GM19438 (cell line): Measurements from ENCODE around the gene TTL.
"Not testable (repeated sequence)": the region's sequence is repeated elsewhere in the genome, so short reads cannot be mapped to it uniquely, and the experiment has no call there.

Experiments used
- ATAC-seq: cut with Tn5 transposase; IDR thresholded peaks from one replicate; pipeline ENCODE4 v1.9.1; 2021; ENCODE audit warnings: low read depth; ENCODE audit not compliant: unreplicated experiment

Gene TTL

DNA sequence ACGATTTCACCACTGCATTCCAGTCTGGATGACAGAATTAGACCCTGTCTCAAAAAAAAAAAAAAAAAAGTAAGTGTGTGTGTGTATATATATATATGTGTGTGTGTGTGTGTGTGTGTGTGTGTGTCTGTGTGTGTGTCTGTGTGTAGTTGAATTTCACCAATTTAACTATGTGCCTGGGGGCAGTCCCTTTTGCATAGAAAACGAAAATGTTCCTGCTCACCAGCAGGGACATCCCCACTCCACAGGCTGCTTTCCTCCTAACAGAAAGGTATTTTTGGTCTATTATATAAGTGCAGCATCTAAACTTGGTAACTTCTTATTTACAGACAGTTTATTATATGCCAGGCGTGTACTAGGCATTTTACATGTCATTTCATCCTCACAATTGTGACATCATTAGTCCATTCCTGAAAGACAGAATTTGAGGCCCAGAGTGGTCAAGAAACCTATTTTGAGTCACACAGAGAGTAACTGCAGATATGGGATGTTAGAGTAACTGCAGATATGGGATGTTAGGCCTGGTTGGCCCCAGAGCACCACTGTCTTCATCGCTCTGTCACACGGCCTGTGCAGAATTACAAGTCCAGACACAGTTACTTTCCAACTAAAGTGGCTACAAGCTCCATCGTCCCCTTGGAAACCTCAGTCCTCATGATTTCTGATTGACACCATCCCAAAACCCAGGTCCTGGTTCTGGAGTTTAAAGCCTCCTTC lies 9.3 kb upstream of the TTL start:
- no peak for ATAC-seq

- ATAC-seq: no peak
Measured at GRCh38 chr2:112474844-112475486, 7.0 kb upstream of the TTL start.

DNA sequence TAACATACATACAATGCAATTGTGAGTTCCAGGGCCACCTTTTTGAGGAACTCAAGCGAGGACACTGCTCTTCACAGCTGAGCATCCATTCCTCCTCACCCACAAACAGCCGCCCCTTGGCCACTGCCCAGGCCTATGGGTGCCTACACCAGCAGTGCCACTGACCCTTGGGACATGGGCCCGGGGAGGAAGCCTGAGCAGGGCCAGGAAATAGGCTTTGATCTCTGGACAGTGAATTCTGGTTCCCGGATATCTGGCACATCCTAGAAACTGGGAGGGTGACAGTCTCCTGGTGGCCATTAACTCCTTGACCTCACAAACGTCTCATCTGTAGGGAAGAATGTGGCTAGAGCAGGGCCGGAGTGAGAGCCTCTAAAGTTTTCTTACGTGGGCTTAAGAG lies 5.5 kb upstream of the TTL start:
- no peak for ATAC-seq

GRCh38 chr2:112480530-112481049 lies 1.4 kb upstream of the TTL start:
- ATAC-seq: no peak

DNA sequence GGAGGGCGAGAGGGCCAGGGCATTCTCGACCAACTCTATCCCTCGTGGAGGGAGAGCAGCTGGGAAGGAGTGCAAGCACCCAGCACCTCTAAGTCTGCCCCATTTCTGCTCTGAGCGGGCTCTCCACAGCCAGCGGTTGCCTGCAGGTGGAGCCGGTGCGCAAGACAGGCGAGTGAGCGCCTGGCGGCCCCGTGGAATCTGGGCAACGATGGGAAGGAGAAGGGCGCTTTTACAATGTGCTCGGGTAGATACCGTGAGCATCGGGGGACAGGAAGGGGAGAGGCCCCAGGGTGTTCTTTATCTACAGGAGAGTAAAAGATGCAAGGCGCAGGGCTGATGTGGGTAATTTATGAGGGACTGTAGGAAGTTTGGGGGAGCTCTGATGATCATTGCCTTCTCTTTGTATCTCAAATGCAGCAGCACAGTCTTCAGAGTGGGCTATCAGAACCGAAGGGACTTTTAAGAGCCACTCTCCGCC lies 867 bp upstream of the TTL start:
- ATAC-seq: peak; percentile 66

- peak; percentile 19 for ATAC-seq
Measured at GRCh38 chr2:112482309-112483041, 519 bp downstream of the TTL start.

DNA sequence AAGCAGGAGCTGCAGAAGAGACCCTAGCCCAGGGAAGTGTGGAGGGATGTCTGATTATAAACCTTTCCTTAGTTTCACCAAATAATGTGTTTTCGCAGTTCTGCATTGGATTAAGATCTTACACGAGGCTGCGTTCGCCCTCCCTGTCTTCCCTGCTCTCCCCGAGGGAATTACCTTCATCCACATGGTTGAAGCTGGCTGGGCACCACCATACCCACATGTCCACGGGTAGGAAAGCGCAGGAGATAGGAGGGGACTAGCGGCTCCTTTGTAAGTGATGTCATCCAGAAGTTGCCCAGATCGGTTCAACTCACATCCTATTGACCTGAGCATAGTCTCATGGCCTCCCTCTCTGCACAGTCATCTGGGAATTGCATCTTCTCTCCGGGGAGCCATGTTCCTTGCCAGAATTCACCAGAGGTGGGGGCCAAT lies 1.1 kb downstream of the TTL start:
- ATAC-seq: no peak

DNA sequence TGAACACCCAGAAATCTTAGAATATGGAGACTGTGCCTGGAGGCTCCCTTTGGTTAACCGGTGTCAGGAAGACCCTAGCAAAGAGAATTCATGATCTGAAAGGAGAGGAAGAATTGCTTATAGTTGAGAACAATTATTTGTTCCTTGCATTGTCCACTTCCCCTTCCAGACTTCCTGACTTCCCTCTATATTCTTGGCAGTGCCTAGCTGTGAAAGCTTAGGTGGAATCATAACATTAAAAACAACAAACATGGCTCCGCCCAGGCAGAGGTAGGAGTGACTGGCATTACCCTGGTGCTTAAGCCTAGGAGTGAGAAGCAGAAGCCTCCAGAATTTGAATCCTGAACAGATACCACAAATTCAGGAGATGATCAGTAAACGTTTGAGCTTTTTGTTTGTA lies 1.9 kb downstream of the TTL start:
- no peak for ATAC-seq

DNA sequence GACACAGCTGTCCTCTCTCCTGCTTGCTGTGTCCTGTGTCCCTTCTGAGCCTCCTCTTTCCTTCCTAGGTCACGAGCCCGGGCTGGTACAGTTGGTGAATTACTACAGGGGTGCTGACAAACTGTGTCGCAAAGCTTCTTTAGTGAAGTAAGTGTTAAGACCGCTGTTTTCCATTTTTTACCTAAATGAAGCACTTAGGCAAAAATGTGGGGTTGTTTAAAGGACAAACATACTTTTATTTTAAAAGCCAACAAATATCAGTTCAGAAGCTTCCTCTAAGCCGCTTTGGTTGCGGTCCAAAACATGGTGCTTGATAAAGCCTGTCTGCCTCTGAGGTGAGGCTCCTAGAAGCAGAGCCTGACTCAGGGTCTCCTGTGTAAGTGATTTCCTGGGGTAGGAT lies 3.9 kb downstream of the TTL start:
- no peak for ATAC-seq

DNA sequence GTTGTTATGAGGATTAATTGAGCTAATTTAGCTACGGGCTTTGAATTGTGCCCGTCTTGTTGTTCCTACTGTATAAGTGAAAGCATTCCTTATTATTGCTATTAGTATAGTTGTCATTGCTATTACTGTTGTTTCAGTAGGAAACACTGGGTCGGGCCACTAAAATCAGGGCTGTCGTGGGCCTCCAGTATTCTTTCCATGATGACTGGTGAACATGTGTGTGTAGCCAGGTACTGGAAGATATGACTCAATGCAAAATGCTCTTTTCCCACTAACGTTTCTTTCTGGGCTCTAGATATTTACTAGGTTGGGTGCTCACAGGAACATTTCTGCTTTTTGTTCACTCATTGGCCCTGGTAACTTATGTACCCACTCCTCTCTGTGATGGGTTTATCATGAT lies 4.9 kb downstream of the TTL start:
- no peak for ATAC-seq

DNA sequence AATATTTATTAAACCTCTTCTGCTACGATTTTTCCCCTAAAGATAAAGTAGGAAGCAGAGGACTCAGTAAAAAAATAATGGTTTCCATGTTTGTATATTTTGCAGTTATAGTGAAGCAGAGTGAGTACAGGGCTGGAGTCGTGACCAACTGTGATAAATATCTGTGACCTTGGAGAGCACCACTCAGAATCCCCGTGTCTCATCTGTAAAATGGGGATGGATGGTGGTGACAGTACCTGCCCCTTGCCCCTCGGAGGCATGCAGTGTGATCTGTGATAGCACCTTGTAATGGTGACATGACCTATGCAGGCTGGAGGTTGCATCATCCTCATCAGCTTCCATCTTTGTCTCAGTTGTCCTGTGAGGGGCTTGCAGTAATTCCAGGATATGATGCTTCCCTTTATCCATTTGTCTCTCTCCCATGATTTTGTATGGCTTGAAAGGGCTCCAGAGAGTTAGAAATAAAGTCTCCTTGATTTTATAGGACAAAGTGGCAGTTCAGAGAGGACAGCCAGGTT lies 5.5 kb downstream of the TTL start:
- ATAC-seq: no peak

DNA sequence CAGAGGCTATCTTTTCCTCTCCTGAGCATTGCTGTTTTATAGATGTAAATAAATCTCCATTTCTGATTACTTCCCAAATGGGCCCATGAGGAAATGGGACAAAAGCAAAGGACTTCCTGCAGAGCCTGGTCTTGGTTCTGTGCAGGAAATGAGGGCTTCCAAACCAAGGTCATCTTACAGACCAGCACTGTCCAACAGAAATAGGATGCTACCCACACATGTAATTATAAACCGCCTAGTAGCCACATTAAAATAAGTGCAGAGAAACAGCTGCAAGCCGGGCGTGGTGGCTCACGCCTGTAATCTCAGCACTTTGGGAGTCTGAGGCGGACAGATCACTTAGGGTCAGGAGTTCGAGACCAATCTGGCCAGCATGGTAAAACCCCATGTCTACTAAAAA lies 6.2 kb downstream of the TTL start:
- ATAC-seq: no peak

GRCh38 chr2:112491946-112492345 lies 10.0 kb downstream of the TTL start:
- no peak for ATAC-seq

- no peak for ATAC-seq
Measured at GRCh38 chr2:112493048-112493447, 11.1 kb downstream of the TTL start.

DNA sequence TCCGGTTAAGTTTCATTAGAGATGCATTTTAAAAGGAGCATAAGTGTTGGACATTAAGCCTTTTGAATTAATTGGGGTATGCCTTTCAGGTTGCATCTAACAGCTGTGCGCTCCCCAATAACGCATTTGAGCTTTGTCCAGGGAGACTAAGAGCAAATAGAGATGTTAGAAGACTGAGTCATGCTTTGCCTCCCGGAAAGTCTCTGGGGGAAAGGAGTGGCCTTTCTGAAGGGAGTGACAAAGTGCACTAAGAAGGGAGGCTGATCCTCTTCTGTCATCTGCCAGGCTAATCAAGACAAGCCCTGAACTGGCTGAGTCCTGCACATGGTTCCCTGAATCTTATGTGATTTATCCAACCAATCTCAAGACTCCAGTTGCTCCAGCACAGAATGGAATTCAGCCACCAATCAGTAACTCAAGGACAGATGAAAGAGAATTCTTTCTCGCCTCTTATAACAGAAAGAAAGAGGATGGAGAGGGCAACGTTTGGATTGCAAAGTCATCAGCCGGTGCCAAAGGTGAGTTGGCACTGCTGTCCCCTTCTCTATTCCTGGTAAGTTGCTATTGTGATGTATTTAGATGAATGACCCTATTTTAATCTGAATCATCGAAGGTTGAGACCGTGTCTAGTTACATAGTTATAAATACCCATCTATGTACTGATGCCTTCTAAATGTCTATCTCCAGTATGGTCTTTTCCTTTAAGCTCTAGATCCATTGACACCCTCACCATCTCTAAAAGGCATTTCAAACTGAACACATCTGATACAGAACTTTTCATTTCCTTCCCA lies 12.1 kb downstream of the TTL start:
- no peak for ATAC-seq

DNA sequence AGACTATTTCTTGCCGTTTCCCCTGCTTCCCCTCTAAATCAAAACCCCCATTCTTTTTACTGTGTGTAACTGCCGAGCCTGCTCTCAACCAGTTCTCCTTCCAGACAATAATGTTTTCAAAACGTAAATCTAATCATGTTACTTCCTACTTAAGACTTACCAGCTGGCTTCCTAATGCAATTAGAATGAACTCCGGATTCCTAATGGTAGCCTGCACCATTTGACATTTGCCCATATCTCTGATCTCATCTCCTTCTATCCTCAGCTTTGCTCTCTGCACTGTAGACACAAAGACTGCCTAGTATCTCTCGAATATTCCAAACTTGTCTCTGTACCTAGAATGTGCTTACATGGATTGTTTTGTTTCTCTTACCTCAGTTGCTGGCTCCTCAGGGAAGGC lies 12.9 kb downstream of the TTL start:
- ATAC-seq: no peak

GRCh38 chr2:112495878-112496277 lies 13.9 kb downstream of the TTL start:
- ATAC-seq: not testable (repeated sequence)

GRCh38 chr2:112500850-112501484 lies 19.0 kb downstream of the TTL start:
- not testable (repeated sequence) for ATAC-seq

- not testable (repeated sequence) for ATAC-seq
Measured at GRCh38 chr2:112509239-112509998, 27.5 kb downstream of the TTL start.
